Mesodermal cell (in vitro differentiated cells): ENCODE data around the gene NAT8L.

ENCODE experiments used
- H3K27ac ChIP-seq: 2 replicates; pipeline ENCODE4 v1.7.0; 2013; ENCODE audit warnings: mild to moderate bottlenecking, low read depth, low read length, moderate library complexity; ENCODE audit not compliant: severe bottlenecking
- H3K36me3 ChIP-seq: 2 replicates; pipeline ENCODE4 v1.7.1; 2013; ENCODE audit warnings: mild to moderate bottlenecking, low read length, moderate library complexity; ENCODE audit not compliant: control insufficient read depth, insufficient read depth
- H3K4me1 ChIP-seq: one replicate; pipeline ENCODE4 v1.7.1; 2013; ENCODE audit warnings: mild to moderate bottlenecking, low read length; ENCODE audit not compliant: insufficient read depth, control insufficient read depth, poor library complexity, severe bottlenecking
- H3K4me3 ChIP-seq: 2 replicates; pipeline ENCODE4 v1.7.0; 2013; ENCODE audit warnings: low read length, control low read depth, mild to moderate bottlenecking; ENCODE audit not compliant: insufficient read depth, poor library complexity, severe bottlenecking; ENCODE audit errors: extremely low read depth
- H3K9me3 ChIP-seq: 2 replicates; pipeline ENCODE4 v1.7.1; 2013; ENCODE audit warnings: mild to moderate bottlenecking, low read length, moderate library complexity; ENCODE audit not compliant: control insufficient read depth
- WGBS, 2 experiments: methylation state at CpG; one replicate each; pipeline ENCODE4 v1.1.5; 2013; ENCODE audit warnings: missing lambda C conversion rate in 2 of 2; ENCODE audit not compliant: insufficient coverage in 2 of 2; 5-methylcytosine and 5-hydroxymethylcytosine counted together

NAT8L gene

DNA sequence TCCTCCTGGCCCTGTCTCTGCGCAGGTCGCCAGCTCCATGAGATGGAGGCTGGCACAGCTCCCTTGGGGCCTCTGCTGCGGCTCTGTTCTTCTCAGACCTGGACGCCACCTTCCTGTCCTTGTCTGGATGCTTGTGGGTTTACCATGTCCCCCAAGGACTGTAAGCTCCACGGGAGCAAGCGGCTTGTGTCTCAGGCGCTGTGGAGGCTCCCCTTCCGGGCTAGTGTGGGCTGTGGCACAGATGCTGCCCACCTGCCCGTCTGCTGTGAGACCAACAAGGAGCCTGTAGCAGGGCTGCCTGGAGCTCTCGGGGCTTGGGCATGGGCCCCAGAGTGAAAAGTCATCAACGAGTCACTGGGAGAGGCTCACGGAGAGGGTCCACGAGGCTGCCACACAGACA, 25.2 kb downstream of the NAT8L start:
- no peaks in the 10 kb centered on the region for H3K36me3 ChIP-seq
- no peak overlapping the region for H3K27ac ChIP-seq
- 87 to 93% methylated on average over 13 of the region's 13 CpGs for WGBS, 2 experiments

DNA sequence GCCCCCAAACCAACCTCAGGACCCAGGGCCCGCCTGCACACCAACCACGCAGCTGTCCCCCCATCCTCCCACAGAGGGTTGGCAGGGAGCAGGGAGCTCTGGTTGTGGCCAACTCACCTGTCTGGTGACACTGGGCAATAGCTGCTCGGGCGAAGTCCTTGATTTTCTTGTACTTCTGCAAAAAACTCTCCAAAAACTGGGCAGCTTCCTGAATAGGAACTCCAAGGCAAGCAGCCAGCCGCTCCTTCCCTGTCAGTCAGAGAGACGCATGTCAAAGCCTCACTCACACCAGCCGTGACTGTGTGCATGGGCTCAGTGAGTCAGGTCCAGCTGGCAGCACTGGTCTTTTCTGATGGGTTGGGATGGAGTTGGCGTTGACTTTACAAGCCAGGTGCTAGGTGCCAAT, 26.4 kb downstream of the NAT8L start:
- no peaks in the 10 kb centered on the region for H3K9me3 ChIP-seq
- H3K36me3 ChIP-seq = no peaks in the 10 kb centered on the region
- WGBS, 2 experiments = 92 to 95% methylated on average over 7 to 8 of the region's 8 CpGs
- no peak overlapping the region for H3K27ac ChIP-seq
- no peaks in the 10 kb centered on the region for H3K4me1 ChIP-seq
- H3K4me3 ChIP-seq = no peak overlapping the region

More for the DNA sequence above, 25.2 kb downstream of the NAT8L start:
- no peak overlapping the region for H3K4me3 ChIP-seq
- H3K4me1 ChIP-seq = no peaks in the 10 kb centered on the region
- H3K9me3 ChIP-seq = no peaks in the 10 kb centered on the region

DNA sequence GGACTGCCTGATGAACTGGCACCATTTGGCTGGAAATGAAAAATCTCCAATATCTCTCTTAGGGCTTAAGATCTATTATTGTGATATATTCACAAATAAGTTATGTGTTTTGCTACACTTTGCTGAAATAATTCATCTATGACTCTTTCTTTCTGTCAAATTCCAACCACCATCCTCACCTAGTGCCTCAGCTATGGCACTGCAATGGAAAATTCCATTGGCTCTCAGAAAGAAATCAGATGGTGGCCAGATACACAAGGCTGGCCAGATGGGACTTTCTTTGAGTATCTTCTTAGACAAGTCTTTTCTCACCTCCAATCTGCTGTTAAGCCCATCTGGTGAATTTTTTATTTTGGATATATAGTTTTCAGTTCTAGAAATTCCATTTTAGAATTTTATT, 28.0 kb downstream of the NAT8L start:
- no peaks in the 10 kb centered on the region for H3K4me1 ChIP-seq
- H3K36me3 ChIP-seq = no peaks in the 10 kb centered on the region
- no peaks in the 10 kb centered on the region for H3K9me3 ChIP-seq
- H3K27ac ChIP-seq = no peak overlapping the region
- H3K4me3 ChIP-seq = no peak overlapping the region

DNA sequence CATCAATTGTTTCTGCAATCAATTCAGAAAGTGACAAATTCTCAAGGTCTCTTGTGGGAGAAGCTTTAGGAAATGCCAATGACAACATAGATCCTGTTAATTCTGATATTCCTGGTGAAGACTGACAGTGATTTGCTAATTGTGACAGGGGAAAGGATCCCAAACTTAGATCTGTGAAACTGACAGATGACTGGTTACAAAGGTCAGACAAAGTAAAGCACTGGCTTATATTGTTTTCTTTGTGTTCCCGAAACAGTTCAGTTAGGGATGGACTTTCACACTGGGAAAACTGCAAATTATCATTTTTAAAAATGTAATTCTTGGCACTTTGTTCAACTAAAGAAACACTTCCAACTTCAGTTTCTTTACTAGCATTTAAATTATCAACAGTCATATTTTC, 30.1 kb downstream of the NAT8L start:
- no CpG with 5 or more reads among the region's 1 CpG for WGBS, 2 experiments
- no peaks in the 10 kb centered on the region for H3K4me1 ChIP-seq
- H3K9me3 ChIP-seq = no peaks in the 10 kb centered on the region
- no peak overlapping the region for H3K27ac ChIP-seq
- H3K4me3 ChIP-seq = no peak overlapping the region
- H3K36me3 ChIP-seq = no peaks in the 10 kb centered on the region

DNA sequence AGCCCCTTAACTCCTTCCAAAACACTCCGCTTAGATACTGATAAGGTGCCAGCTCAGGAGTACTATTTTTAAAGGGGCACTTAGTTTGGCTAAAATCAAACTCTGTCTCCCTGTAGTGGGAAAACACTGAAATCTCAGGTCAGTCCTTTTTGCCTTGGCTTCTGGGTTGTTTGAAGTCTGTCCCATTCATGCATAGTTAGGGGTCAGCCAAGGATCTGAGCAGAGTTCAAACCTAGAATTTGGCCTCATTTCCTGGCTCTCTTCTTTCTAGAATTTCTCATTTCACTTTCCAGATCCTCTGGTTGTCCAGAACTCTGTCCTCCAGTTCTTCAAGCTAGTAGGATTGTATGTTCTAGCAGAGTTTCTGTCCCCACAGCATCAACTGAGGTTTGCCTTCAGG, 31.5 kb downstream of the NAT8L start:
- Histone ChIP-seq H3K4me3 (no peak overlapping the region), H3K4me1 (no peaks in the 10 kb centered on the region), H3K9me3 (no peaks in the 10 kb centered on the region), H3K27ac (no peak overlapping the region), H3K36me3 (no peaks in the 10 kb centered on the region)
- WGBS, 2 experiments = 100% methylated on average over 1 of the region's 1 CpG; no CpG with 5 or more reads in 1 of the 2 experiments

DNA sequence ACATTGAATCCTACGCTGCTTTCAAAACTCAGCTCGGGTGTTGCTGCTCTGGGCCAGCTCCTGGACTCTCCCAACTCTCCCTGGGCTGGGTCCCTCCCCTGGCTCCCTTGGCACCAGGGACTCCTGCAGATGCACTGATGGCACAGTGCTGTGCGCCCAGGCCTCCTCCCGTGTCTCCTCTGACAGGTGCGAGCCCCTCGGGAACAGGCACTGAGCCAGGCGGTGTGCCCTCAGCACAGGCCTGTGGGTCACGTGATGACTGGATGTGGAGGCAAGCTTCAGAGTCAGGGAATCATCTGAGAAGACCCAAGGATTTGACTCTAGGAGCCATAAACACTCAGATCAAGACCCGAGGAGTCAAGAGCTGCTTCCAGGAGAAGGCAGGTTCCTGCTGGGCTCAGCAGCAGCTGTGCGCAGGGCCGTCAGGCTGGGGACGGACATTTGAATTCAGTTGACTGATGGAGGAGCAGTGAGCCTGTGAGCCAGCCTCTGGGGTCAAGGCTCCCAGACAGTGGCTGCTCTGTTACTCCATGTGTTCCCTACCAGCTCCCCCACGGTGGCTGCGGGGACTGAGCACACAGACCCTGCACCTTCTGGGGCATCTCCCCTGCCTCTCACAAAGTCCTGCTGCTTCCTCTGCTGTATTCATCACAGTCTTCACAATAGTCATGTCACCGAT, 33.0 kb downstream of the NAT8L start:
- peaks cover 4% of the 10 kb centered on the region for H3K9me3 ChIP-seq
- H3K36me3 ChIP-seq = no peaks in the 10 kb centered on the region
- no peaks in the 10 kb centered on the region for H3K4me1 ChIP-seq
- H3K27ac ChIP-seq = no peak overlapping the region
- H3K4me3 ChIP-seq = no peak overlapping the region
- 89 to 90% methylated on average over 15 of the region's 15 CpGs for WGBS, 2 experiments

DNA sequence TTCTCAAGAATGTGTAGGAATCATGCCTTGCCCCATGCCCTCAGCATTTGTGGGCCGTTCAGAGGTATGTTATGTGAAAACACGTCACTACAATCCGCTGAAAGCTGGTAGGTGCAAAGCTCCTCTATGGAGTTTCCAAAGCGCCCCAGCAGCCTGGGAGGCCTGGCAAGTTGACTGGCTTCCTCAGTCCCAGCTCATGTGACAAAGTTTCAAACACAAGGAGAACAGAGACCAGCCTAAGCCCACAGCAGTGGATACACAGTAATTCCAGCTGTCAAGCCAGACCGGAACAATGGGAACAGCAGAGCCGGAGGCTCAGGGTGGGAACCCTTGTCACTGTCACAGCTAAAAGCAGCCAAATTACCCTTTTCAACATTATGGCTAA, 33.5 kb downstream of the NAT8L start:
- H3K27ac ChIP-seq = no peak overlapping the region
- H3K9me3 ChIP-seq = peaks cover 4% of the 10 kb centered on the region
- no peak overlapping the region for H3K4me3 ChIP-seq
- H3K4me1 ChIP-seq = no peaks in the 10 kb centered on the region
- 83 to 85% methylated on average over 5 to 6 of the region's 6 CpGs for WGBS, 2 experiments
- no peaks in the 10 kb centered on the region for H3K36me3 ChIP-seq

DNA sequence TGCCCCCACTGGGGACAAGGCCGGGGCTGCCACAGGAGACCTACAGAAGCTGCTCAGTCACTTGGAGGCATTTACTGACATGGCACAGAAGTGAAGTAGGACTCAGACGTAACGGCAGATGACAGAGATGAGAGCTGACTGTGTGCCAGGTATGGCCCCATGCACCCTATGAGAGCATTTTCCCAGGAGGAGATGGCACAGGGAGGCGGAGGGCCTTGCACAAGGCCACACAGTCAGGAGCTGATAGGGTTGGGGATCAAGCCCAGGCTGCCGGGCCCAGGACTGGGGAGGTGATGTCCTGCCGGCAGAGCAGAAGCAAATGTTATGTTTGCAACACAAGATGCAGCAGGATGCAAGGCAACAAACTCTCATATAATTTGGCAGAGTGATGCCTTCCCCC, 34.1 kb downstream of the NAT8L start:
- Histone ChIP-seq H3K36me3 (no peaks in the 10 kb centered on the region), H3K27ac (no peak overlapping the region), H3K9me3 (peaks cover 4% of the 10 kb centered on the region), H3K4me3 (no peak overlapping the region), H3K4me1 (no peaks in the 10 kb centered on the region)
- WGBS, 2 experiments = 93 to 94% methylated on average over 5 to 6 of the region's 6 CpGs

DNA sequence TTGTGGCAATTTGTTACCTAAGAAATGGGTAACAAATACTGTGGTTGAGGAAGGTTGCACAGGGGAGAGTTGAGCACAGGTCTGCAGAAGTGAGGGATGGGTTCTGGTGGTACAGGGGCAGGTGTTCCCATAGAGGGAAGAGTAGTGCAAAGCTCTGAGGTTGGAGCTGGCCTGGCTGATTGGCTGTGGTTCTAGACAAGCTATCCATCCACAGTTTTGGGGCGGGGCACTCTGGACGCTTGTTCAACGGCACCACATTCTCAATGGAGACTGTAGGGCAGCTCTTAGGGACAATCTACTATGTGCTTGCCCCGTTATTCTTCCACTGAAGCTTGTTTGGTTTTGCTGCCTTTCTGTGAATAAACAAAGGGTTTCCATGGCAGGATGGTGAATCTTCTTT, 35.4 kb downstream of the NAT8L start:
- WGBS, 2 experiments = 84 to 96% methylated on average over 4 of the region's 4 CpGs
- H3K36me3 ChIP-seq = no peaks in the 10 kb centered on the region
- no peak overlapping the region for H3K4me3 ChIP-seq
- peaks cover 4% of the 10 kb centered on the region for H3K9me3 ChIP-seq
- H3K4me1 ChIP-seq = no peaks in the 10 kb centered on the region
- no peak overlapping the region for H3K27ac ChIP-seq

DNA sequence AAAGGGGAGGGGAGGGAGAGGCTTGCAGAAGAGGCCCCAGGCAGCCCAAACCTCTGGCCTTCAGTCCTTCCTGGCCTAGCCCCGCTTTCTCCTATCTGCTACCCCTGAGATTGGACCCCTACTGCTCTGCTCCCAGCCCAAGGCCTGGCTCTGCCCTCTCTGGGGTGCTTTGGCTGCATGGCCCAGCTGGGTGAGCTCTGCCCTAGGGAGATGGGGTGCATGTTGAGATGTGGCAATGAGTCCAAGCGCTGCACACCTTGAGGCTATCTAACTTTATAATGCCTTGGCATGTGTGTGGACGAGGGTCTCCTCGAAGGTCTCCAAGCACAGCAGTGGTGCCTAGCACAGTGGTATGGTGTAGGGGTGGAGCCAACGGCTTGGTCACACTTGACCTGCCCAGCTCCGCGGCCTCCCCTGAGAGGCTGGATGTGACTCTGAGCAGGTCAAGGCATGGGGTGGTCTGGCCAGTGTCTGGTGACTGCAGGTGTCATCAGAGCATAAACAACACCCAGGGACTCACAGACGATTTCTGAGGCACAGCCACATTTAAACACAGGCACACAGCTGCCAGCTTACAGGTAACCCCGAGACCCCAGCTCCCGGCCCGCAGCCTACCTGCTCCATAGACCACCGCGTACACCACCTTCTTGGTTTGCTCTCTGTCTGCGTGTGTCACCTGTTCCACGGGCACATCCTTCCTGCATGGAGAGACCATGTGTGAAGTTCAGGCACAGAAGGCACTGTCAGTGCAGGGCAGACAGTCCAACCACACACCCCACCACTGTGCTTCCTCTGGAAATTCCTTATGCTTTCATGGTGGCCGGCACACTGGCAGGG, 36.3 kb downstream of the NAT8L start:
- 93 to 99% methylated on average over 10 to 13 of the region's 16 CpGs for WGBS, 2 experiments
- H3K36me3 ChIP-seq = no peaks in the 10 kb centered on the region
- peaks cover 4% of the 10 kb centered on the region for H3K9me3 ChIP-seq
- H3K4me3 ChIP-seq = no peak overlapping the region
- H3K4me1 ChIP-seq = no peaks in the 10 kb centered on the region
- H3K27ac ChIP-seq = no peak overlapping the region

DNA sequence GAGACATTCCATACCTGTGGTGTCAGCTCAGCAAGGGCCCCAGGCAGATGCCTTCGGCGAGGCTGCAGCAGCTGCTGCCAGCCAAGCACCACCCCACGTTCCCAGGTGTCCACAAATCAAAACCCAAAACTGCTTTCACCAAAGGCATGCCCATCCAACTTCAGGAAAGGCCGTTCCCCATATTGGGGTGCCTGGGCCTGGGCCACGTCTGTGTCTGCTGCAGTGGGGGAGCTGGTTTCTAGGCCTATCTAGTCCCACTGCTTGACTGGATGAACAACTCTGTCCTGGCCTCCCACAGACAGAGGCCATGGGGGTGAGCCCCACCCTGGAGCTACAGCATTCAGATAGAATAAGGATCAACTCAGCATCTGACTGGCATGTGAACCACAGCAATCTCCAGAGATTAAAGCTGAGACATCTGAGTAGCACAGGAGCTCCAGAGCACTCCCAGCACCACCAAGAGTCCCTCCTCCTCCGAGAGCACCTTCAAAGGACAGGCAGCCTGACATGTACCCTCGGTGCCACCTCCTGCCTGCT, 37.0 kb downstream of the NAT8L start:
- 84 to 89% methylated on average over 3 to 6 of the region's 7 CpGs for WGBS, 2 experiments
- no peak overlapping the region for H3K27ac ChIP-seq
- H3K36me3 ChIP-seq = no peaks in the 10 kb centered on the region
- peaks cover 4% of the 10 kb centered on the region for H3K9me3 ChIP-seq
- no peaks in the 10 kb centered on the region for H3K4me1 ChIP-seq
- H3K4me3 ChIP-seq = no peak overlapping the region
